B cell (primary cell): ENCODE data around the gene FFAR3. TPM values are rescaled to one million over a fixed set of nuclear protein-coding genes. Genes with fewer than 3 reads are reported as not detected.

Source experiments
- ATAC-seq: fragments of 200-7000 bp; cut with Tn5 transposase; one replicate; pipeline ENCODE4 v1.10.0; 2021; ENCODE audit warnings: low read depth, mild to moderate bottlenecking, moderate number of reproducible peaks, moderate library complexity
- CTCF ChIA-PET: fragments of 350-600 bp; sonication (Branson Sonifier 250); formaldehyde crosslinking; loops from one replicate; lab custom pipeline; 2021; ENCODE audit warnings: antibody characterized with exemption, inconsistent platforms; lab: Charles Lee
- POLR2A ChIA-PET: fragments of 350-600 bp; sonication (Branson Sonifier 250); formaldehyde crosslinking; loops from one replicate; lab custom pipeline; 2021; ENCODE audit warnings: antibody characterized with exemption; lab: Charles Lee
- DNase-seq: peaks from one replicate; pipeline ENCODE4 v3.0.0; 2013
- H2AFZ ChIP-seq: 2 replicates; pipeline ENCODE4 v1.6.1; 2012; ENCODE audit warnings: mild to moderate bottlenecking, low read depth, low read length; ENCODE audit not compliant: insufficient read depth, poor library complexity, severe bottlenecking
- H3K27ac ChIP-seq, 2 donors: 1 replicate in 1 of 2; 2 replicates in 1 of 2; pipeline ENCODE4 v1.5.1; 2012 to 2013; ENCODE audit warnings: low read length in 2 of 2, mild to moderate bottlenecking in 2 of 2, moderate library complexity in 1 of 2
- H3K27me3 ChIP-seq, 4 experiments: fragments of 200-600 bp in 1 of 4; sonication (generic) in 1 of 4; replicated peaks in 1 of 4; 1 replicate in 2 of 4; 2 replicates in 2 of 4; pipeline versions ENCODE4 v1.6.1 to v1.7.0; 2013 to 2016; ENCODE audit warnings: low read length in 3 of 4, mild to moderate bottlenecking in 2 of 4, mixed read lengths in 1 of 4, moderate library complexity in 1 of 4; ENCODE audit not compliant: insufficient read depth in 4 of 4, control insufficient read depth in 3 of 4; ENCODE audit errors: control extremely low read depth in 1 of 4
- H3K36me3 ChIP-seq, 2 experiments: replicated peaks in 1 of 2; 1 replicate in 1 of 2; 2 replicates in 1 of 2; pipeline versions ENCODE4 v1.6.1 to v1.7.1; 2013; ENCODE audit warnings: low read length in 1 of 2; ENCODE audit not compliant: insufficient read depth in 2 of 2, control insufficient read depth in 1 of 2; ENCODE audit errors: control extremely low read depth in 1 of 2, extremely low read depth in 1 of 2
- H3K4me1 ChIP-seq, 2 donors: fragments of 200-600 bp in 1 of 2; sonication (generic) in 1 of 2; 1 replicate in 1 of 2; 2 replicates in 1 of 2; pipeline versions ENCODE4 v1.5.1 to v1.6.1; 2013 to 2017; ENCODE audit warnings: low read length in 2 of 2; ENCODE audit not compliant: control insufficient read depth in 2 of 2, insufficient read depth in 2 of 2
- H3K4me2 ChIP-seq: replicated peaks from 2 replicates; pipeline ENCODE3; 2012; ENCODE audit warnings: mild to moderate bottlenecking, low read depth, low read length; ENCODE audit not compliant: poor library complexity, severe bottlenecking
- H3K4me3 ChIP-seq, 5 experiments: fragments of 200-600 bp in 1 of 5; sonication (generic) in 1 of 5; 1 replicate in 3 of 5; 2 replicates in 2 of 5; pipeline versions ENCODE4 v1.5.1 to v1.7.0; 2011 to 2016; ENCODE audit warnings: low read length in 4 of 5, mild to moderate bottlenecking in 4 of 5, low read depth in 2 of 5, control low read depth in 1 of 5, moderate library complexity in 1 of 5; ENCODE audit not compliant: insufficient read depth in 1 of 5; ENCODE audit errors: control extremely low read depth in 1 of 5, extremely low read depth in 1 of 5
- H3K79me2 ChIP-seq: fragments of 200-600 bp; sonication (generic); one replicate; pipeline ENCODE4 v1.6.0; 2016; ENCODE audit warnings: low read length; ENCODE audit not compliant: control insufficient read depth, insufficient read depth
- H3K9ac ChIP-seq: fragments of 200-600 bp; sonication (generic); 2 replicates; pipeline ENCODE4 v1.6.1; 2017; ENCODE audit warnings: mild to moderate bottlenecking, low read length, moderate library complexity
- H3K9me3 ChIP-seq, 3 donors: one replicate each; pipeline versions ENCODE4 v1.6.1 to v1.7.1; 2013; ENCODE audit warnings: low read length in 2 of 3; ENCODE audit not compliant: control insufficient read depth in 2 of 3, insufficient read depth in 1 of 3; ENCODE audit errors: control extremely low read depth in 1 of 3
- H4K20me1 ChIP-seq: 2 replicates; pipeline ENCODE4 v1.6.0; 2012; ENCODE audit warnings: mild to moderate bottlenecking, low read length; ENCODE audit not compliant: insufficient read depth, control insufficient read depth, poor library complexity, severe bottlenecking
- H3K27ac Mint-ChIP-seq: one replicate; pipeline ENCODE4 v1.8.0; 2021; ENCODE audit warnings: mixed read lengths
- H3K27me3 Mint-ChIP-seq: one replicate; pipeline ENCODE4 v1.8.0; 2021; ENCODE audit warnings: mixed read lengths
- H3K4me1 Mint-ChIP-seq: one replicate; pipeline ENCODE4 v1.8.0; 2021; ENCODE audit warnings: mixed read lengths
- H3K4me3 Mint-ChIP-seq: one replicate; pipeline ENCODE4 v1.8.0; 2021; ENCODE audit warnings: mixed read lengths
- H3K9me3 Mint-ChIP-seq: one replicate; pipeline ENCODE4 v1.8.0; 2022; ENCODE audit warnings: mixed read lengths; ENCODE audit not compliant: insufficient read depth
- CTCF ChIP-seq: fragments of 200-600 bp; IDR thresholded peaks from one replicate; pipeline ENCODE4 v1.8.0; 2022; ENCODE audit warnings: antibody characterized with exemption, mild to moderate bottlenecking
- EZH2 ChIP-seq: IDR thresholded peaks from 2 replicates; pipeline ENCODE4 v1.6.1; 2012; ENCODE audit warnings: borderline replicate concordance, low read depth, mild to moderate bottlenecking, moderate library complexity, low read length; ENCODE audit not compliant: insufficient read depth, poor library complexity, severe bottlenecking
- WGBS: methylation state at CpG from one replicate; pipeline ENCODE4 v1.1.5; 2013; ENCODE audit warnings: missing lambda C conversion rate; ENCODE audit not compliant: insufficient coverage; 5-methylcytosine and 5-hydroxymethylcytosine counted together
- intact Hi-C: fragments of 100-400 bp; cut with micrococcal nuclease; formaldehyde crosslinking; loops from one replicate; pipeline ENCODE4 v1.10.0; 2022
- polyA plus RNA-seq: library from polyadenylated mRNA; depleted of rRNA; stranded (reverse); fragments of >200 nt; gene quantifications from 2 replicates; pipeline ENCODE4 v1.2.3, GENCODE V29; 2012
- total RNA-seq, 2 donors: library from RNA; stranded (reverse); fragments of 120-200 nt in 1 of 2; gene quantifications; 1 replicate in 1 of 2; 2 replicates in 1 of 2; pipeline versions ENCODE4 v1.2.3 to v1.2.4, GENCODE V29; 2013 to 2022

FFAR3 gene
- total and polyA plus RNA-seq, 2 donors (not counting 1 experiment from before 2014, with no cell fraction given) = 0.63 TPM; not detected in 1

GRCh38 chr19:35368378-35368777 lies 10.1 kb downstream of the FFAR3 start:
- Histone ChIP-seq H2AFZ (no peak overlapping the region), H3K4me1 (no peaks in the 10 kb centered on the region), H3K9me3 (peaks cover 0 to 5% (median 1%) of the 10 kb centered on the region in 3 donors), H3K4me3 (no peak overlapping the region), H3K4me2 (no peak overlapping the region), H3K9ac (no peak overlapping the region), H3K27me3 (peaks cover 0 to 3% (median 0%) of the 10 kb centered on the region in 4 experiments), H3K36me3 (no peaks in the 10 kb centered on the region), H3K79me2 (no peaks in the 10 kb centered on the region), H4K20me1 (no peaks in the 10 kb centered on the region), H3K27ac (no peak overlapping the region)
- no CpG with 5 or more reads among the region's 1 CpG for WGBS
- H3K27ac Mint-ChIP-seq = no peak overlapping the region
- intact Hi-C loops = no loop called here
- no peaks in the 10 kb centered on the region for H3K4me1 Mint-ChIP-seq
- H3K4me3 Mint-ChIP-seq = no peak overlapping the region
- ATAC-seq (no peak), DNase-seq (no peak)
- no peaks in the 10 kb centered on the region for H3K27me3 Mint-ChIP-seq
- TF ChIP-seq EZH2 (no peak), CTCF (no peak)
- no peaks in the 10 kb centered on the region for H3K9me3 Mint-ChIP-seq
- CTCF ChIA-PET = no interaction called here
- POLR2A ChIA-PET = no interaction called here

DNA sequence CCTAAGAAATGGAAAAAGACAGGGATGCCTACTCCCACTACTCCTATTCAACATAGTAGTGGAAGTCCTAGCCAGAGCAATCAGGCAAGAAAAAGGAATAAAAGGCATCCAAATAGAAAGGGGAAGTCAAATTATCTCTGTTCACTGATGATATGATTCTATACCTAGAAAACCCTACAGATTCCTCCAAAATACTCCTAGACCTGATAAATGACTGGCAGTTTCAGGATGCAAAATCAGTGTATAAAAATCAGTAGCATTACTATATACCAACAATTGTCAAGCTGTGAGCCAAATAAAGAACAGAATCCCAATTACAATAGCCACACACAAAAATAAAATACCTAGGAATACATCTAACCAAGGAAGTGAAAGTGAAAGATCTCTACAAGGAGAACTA lies 11.3 kb downstream of the FFAR3 start:
- Histone ChIP-seq H3K9me3 (peaks cover 0 to 5% (median 1%) of the 10 kb centered on the region in 3 donors), H4K20me1 (no peaks in the 10 kb centered on the region), H3K79me2 (no peaks in the 10 kb centered on the region), H3K36me3 (no peaks in the 10 kb centered on the region), H3K27ac (no peak overlapping the region), H2AFZ (no peak overlapping the region), H3K4me1 (no peaks in the 10 kb centered on the region), H3K4me3 (no peak overlapping the region), H3K9ac (no peak overlapping the region), H3K27me3 (peaks cover 0 to 3% (median 0%) of the 10 kb centered on the region in 4 experiments), H3K4me2 (no peak overlapping the region)
- intact Hi-C loops = no loop called here
- H3K27ac Mint-ChIP-seq = no peak overlapping the region
- H3K4me3 Mint-ChIP-seq = no peak overlapping the region
- no peaks in the 10 kb centered on the region for H3K4me1 Mint-ChIP-seq
- no peak for DNase-seq
- no peak for ATAC-seq
- ChIA-PET POLR2A (no interaction called here), CTCF (no interaction called here)
- no peaks in the 10 kb centered on the region for H3K27me3 Mint-ChIP-seq
- TF ChIP-seq CTCF (no peak), EZH2 (no peak)
- H3K9me3 Mint-ChIP-seq = no peaks in the 10 kb centered on the region
